Keratinocyte (primary cell): ENCODE data around the gene ENTPD7. TPM values are rescaled to one million over a fixed set of nuclear protein-coding genes. Genes with fewer than 3 reads are reported as not detected.
A peak's percentile ranks its signal among the peaks of the same experiment; 100 is the strongest.

Source experiments
- DNase-seq: peaks from one replicate; pipeline ENCODE4 v3.0.0-alpha.2; 2011; ENCODE audit warnings: low read depth, missing footprints, low spot score
- FAIRE-seq: peaks from 2 replicates; lab custom pipeline; 2011; peaks lifted over from hg19 to GRCh38; lab: Jason Lieb, UNC
- H2AFZ ChIP-seq: 2 replicates; pipeline ENCODE4 v1.6.0; 2012; ENCODE audit warnings: low read length, control low read depth, inconsistent platforms; ENCODE audit not compliant: control insufficient read depth
- H3K27ac ChIP-seq: 2 replicates; pipeline ENCODE4 v1.5.1; 2011; ENCODE audit warnings: low read length; ENCODE audit not compliant: control insufficient read depth, insufficient read depth
- H3K27me3 ChIP-seq: 3 replicates; pipeline ENCODE4 v1.6.0; 2011; ENCODE audit warnings: low read length; ENCODE audit not compliant: control insufficient read depth, insufficient read depth; ENCODE audit errors: extremely low read depth
- H3K36me3 ChIP-seq, 2 experiments: 2 replicates in 1 of 2; 3 replicates in 1 of 2; pipeline ENCODE4 v1.5.1; 2011; ENCODE audit warnings: low read length in 2 of 2, mild to moderate bottlenecking in 1 of 2; ENCODE audit not compliant: control insufficient read depth in 2 of 2, insufficient read depth in 2 of 2; ENCODE audit errors: extremely low read depth in 1 of 2
- H3K4me1 ChIP-seq: 3 replicates; pipeline ENCODE4 v1.5.1; 2011; ENCODE audit warnings: low read length; ENCODE audit not compliant: control insufficient read depth, insufficient read depth; ENCODE audit errors: extremely low read depth
- H3K4me2 ChIP-seq: 3 replicates; pipeline ENCODE4 v1.6.0; 2011; ENCODE audit warnings: low read depth, low read length; ENCODE audit not compliant: control insufficient read depth, insufficient read depth; ENCODE audit errors: extremely low read depth
- H3K4me3 ChIP-seq, 3 experiments: fragments of 200-600 bp in 1 of 3; sonication (generic) in 1 of 3; 2 replicates in 2 of 3; 3 replicates in 1 of 3; pipeline ENCODE4 v1.5.1; 2011 to 2016; ENCODE audit warnings: low read length in 3 of 3, mild to moderate bottlenecking in 3 of 3, control low read depth in 2 of 3, inconsistent platforms in 1 of 3, low read depth in 1 of 3, mixed read lengths in 1 of 3, mixed run types in 1 of 3, moderate library complexity in 1 of 3; ENCODE audit not compliant: control insufficient read depth in 2 of 3, insufficient read depth in 2 of 3; ENCODE audit errors: extremely low read depth in 1 of 3
- H3K79me2 ChIP-seq: 2 replicates; pipeline ENCODE4 v1.6.0; 2012; ENCODE audit warnings: low read length; ENCODE audit not compliant: control insufficient read depth, insufficient read depth
- H3K9ac ChIP-seq: 3 replicates; pipeline ENCODE4 v1.6.0; 2011; ENCODE audit warnings: low read length; ENCODE audit not compliant: control insufficient read depth, insufficient read depth; ENCODE audit errors: extremely low read depth
- H3K9me1 ChIP-seq: 3 replicates; pipeline ENCODE4 v1.6.0; 2011; ENCODE audit warnings: low read length; ENCODE audit not compliant: control insufficient read depth, insufficient read depth; ENCODE audit errors: extremely low read depth
- H3K9me3 ChIP-seq: 2 replicates; pipeline ENCODE4 v1.5.1; 2012; ENCODE audit warnings: low read depth, low read length; ENCODE audit not compliant: control insufficient read depth
- H4K20me1 ChIP-seq: 3 replicates; pipeline ENCODE4 v1.6.0; 2011; ENCODE audit warnings: low read length; ENCODE audit not compliant: control insufficient read depth, insufficient read depth; ENCODE audit errors: extremely low read depth
- EZH2 ChIP-seq: IDR thresholded peaks from one replicate; pipeline ENCODE4 v1.6.1; 2012; ENCODE audit warnings: inconsistent platforms, mild to moderate bottlenecking, low read length, moderate library complexity
- dilution Hi-C: fragments of 300-500 bp; cut with MboI; formaldehyde crosslinking; loops from one replicate; pipeline ENCODE4 v1.7.0; 2020; ENCODE audit warnings: low sequenced_read_pairs; ENCODE audit not compliant: extremely low pct_ligation_motif_present
- polyA plus RNA-seq, 5 experiments: library from polyadenylated mRNA; depleted of rRNA in 3 of 5; stranded (reverse) in 3 of 5; stranded (forward) in 1 of 5; unstranded in 1 of 5; fragments of >200 nt; gene quantifications; 1 replicate in 1 of 5; 2 replicates in 3 of 5; 3 replicates in 1 of 5; pipeline versions ENCODE4 v1.2.1 to v1.2.3, GENCODE V29; 2011 to 2012; ENCODE audit warnings: missing spikeins in 2 of 5, low read depth in 1 of 5, low replicate concordance in 1 of 5
- TF ChIP-seq, protein P1 (sequence below), 3 experiments: IDR thresholded peaks in 1 of 3; conservative IDR thresholded peaks in 1 of 3; optimal IDR thresholded peaks in 1 of 3; 2 replicates in 2 of 3; 3 replicates in 1 of 3; pipeline versions ENCODE3 to v1.5.1; 2011; ENCODE audit warnings: low read length in 3 of 3, mild to moderate bottlenecking in 3 of 3, moderate library complexity in 2 of 3, control low read depth in 1 of 3, inconsistent platforms in 1 of 3; ENCODE audit not compliant: insufficient read depth in 2 of 3; ENCODE audit errors: extremely low read depth in 1 of 3

ENTPD7 gene
- polyA plus RNA-seq, 1 donor (not counting 4 experiments of a cell fraction or from before 2014, with no cell fraction given), result 18.1 TPM

DNA sequence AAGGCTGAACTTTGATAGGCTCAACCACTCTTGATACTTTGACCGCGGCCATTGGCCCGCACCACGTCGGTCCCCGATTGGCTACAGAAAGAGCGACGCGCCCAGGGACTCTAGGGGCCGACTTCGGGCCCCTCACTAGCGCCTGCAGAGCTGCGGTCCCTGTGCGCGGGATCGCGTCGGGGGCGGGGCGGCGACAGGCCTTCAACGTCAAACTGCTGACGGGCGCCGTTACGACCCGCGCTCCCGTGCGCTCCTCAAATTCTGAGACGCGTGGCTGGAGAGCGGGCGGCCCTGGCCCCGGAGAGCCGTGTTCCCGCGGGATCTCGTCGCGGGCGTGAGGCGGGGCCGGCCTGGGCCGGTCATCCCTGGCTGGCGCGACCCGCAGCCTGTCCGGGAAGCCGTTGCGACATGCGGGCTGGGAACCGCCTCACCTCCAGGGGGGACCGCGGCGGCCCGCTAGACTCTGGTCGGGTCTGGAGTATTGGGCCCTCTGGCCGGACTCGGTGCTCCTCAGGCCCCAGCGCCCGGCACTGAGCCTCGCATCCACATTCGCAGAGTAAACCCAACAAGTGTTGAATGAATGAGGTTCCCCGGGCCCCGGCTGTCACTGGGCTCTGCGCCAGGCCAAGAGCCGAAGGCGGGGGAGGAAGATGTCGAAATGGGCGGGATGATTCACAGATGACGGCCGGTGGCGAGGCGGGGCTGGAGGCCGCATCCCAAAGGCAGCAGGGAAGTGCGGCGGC, 38.4 kb upstream of the ENTPD7 start:
- dilution Hi-C loops, result loop anchor here (25.0 kb wide), 1 partner anchor 184 kb away; the partner anchor contains the start of gene GOT1
- Histone ChIP-seq H3K9me3 (no peaks in the 10 kb centered on the region), H3K79me2 (peaks cover 41% of the 10 kb centered on the region), H3K4me2 (peak overlapping the region; percentile 89), H3K4me1 (peaks cover 27% of the 10 kb centered on the region), H3K27me3 (no peaks in the 10 kb centered on the region), H3K4me3 (peak overlapping the region; percentile 58 to 81 (median 76)), H2AFZ (peak overlapping the region; percentile 89), H3K9ac (peak overlapping the region; percentile 98), H3K27ac (peak overlapping the region; percentile 99), H3K9me1 (no peaks in the 10 kb centered on the region), H4K20me1 (no peaks in the 10 kb centered on the region), H3K36me3 (peaks cover 0 to 5% of the 10 kb centered on the region in 2 experiments)
- no peak for TF ChIP-seq EZH2
- TF ChIP-seq, protein P1, sequence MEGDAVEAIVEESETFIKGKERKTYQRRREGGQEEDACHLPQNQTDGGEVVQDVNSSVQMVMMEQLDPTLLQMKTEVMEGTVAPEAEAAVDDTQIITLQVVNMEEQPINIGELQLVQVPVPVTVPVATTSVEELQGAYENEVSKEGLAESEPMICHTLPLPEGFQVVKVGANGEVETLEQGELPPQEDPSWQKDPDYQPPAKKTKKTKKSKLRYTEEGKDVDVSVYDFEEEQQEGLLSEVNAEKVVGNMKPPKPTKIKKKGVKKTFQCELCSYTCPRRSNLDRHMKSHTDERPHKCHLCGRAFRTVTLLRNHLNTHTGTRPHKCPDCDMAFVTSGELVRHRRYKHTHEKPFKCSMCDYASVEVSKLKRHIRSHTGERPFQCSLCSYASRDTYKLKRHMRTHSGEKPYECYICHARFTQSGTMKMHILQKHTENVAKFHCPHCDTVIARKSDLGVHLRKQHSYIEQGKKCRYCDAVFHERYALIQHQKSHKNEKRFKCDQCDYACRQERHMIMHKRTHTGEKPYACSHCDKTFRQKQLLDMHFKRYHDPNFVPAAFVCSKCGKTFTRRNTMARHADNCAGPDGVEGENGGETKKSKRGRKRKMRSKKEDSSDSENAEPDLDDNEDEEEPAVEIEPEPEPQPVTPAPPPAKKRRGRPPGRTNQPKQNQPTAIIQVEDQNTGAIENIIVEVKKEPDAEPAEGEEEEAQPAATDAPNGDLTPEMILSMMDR (optimal IDR thresholded peaks at IDR 0.05 in 1 of 3, IDR thresholded peaks at IDR 0.05 in 1 of 3, conservative IDR thresholded peaks at IDR 0.05 in 1 of 3; ENCODE audit: extremely low read depth in 1 of 3, insufficient read depth in 2 of 3, low read length in 3 of 3), result no peak
- no peak for FAIRE-seq
- peak; percentile 48 for DNase-seq

DNA sequence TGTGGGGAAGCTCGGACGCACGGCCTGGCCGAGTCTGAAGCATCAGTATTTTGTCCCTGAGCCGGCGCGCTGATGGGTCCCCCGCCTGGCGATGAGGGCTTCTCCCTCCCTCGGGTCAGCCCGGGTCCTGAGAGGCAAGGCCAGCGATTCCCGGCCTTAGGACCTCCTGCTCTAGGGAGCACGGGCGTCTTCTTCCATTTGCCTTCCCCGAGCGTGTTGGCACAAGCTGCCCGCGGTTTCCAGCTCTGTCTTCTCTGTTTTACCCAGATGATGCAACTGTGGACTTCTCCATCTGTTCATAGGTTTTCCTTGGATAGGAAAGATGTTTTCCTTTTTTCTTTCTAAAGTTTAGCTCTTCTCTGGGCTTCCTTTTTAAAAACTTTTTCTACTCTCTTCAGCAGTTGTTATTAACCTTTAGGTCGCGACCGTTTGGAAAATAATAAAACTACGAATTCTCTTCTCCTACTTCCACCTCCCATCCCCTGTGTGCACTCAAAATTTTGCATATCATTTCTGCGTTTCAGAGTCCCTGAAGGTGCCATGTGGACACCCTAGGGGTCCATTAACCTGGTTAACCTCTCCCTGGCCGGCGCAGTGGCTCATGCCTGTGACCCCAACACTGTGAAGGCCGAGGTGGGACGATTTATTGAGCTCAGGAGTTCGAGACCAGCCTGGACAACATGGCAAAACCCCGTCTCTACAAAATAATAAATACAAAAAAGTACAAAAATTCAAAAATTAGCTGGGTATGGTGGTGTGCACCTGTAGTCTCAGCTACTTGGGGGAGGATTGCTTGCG, 37.7 kb upstream of the ENTPD7 start:
- peak; percentile 51 for FAIRE-seq

More for the DNA sequence above, 37.7 kb upstream of the ENTPD7 start:
- H3K9ac ChIP-seq, result peak overlapping the region; percentile 98
- no peaks in the 10 kb centered on the region for H3K9me1 ChIP-seq
- peak; percentile 32 for DNase-seq
- peak overlapping the region; percentile 58 to 81 (median 76) for H3K4me3 ChIP-seq
- peak overlapping the region; percentile 89 for H2AFZ ChIP-seq
- H3K27me3 ChIP-seq, result no peaks in the 10 kb centered on the region
- H3K36me3 ChIP-seq, result peaks cover 0 to 5% of the 10 kb centered on the region in 2 experiments
- dilution Hi-C loops, result loop anchor here (25.0 kb wide), 1 partner anchor 184 kb away; the partner anchor contains the start of gene GOT1
- no peaks in the 10 kb centered on the region for H3K9me3 ChIP-seq
- peak overlapping the region; percentile 99 for H3K27ac ChIP-seq
- peak overlapping the region; percentile 89 for H3K4me2 ChIP-seq
- peaks cover 27% of the 10 kb centered on the region for H3K4me1 ChIP-seq
- H4K20me1 ChIP-seq, result no peaks in the 10 kb centered on the region
- peaks cover 33% of the 10 kb centered on the region for H3K79me2 ChIP-seq
- no peak for TF ChIP-seq EZH2
- TF ChIP-seq, protein P1 (optimal IDR thresholded peaks at IDR 0.05 in 1 of 3, IDR thresholded peaks at IDR 0.05 in 1 of 3, conservative IDR thresholded peaks at IDR 0.05 in 1 of 3; ENCODE audit: extremely low read depth in 1 of 3, insufficient read depth in 2 of 3, low read length in 3 of 3), result no peak
